Progenitor cell of endocrine pancreas (in vitro differentiated cells): Measurements from ENCODE around the gene GJD4. TPM values are rescaled to one million over a fixed set of nuclear protein-coding genes. Genes with fewer than 3 reads are reported as not detected.

Experiments used
- DNase-seq: peaks from one replicate; pipeline ENCODE4 v3.0.0; 2021; ENCODE audit warnings: low spot score; ENCODE audit not compliant: unreplicated experiment
- H3K27ac Mint-ChIP-seq: 2 replicates; pipeline ENCODE4 v1.8.0; 2021; ENCODE audit warnings: mild to moderate bottlenecking, moderate library complexity, mixed read lengths
- H3K27me3 Mint-ChIP-seq: 2 replicates; pipeline ENCODE4 v1.8.0; 2021; ENCODE audit warnings: mixed read lengths
- H3K36me3 Mint-ChIP-seq: 2 replicates; pipeline ENCODE4 v1.8.0; 2022; ENCODE audit warnings: mixed read lengths; ENCODE audit not compliant: insufficient read depth
- H3K4me1 Mint-ChIP-seq: 2 replicates; pipeline ENCODE4 v1.8.0; 2021; ENCODE audit warnings: low read depth, mixed read lengths
- H3K4me3 Mint-ChIP-seq: 2 replicates; pipeline ENCODE4 v1.8.0; 2021; ENCODE audit warnings: low read depth, mild to moderate bottlenecking, moderate library complexity, mixed read lengths
- H3K9me3 Mint-ChIP-seq: 2 replicates; pipeline ENCODE4 v1.8.0; 2021; ENCODE audit warnings: low read depth, mixed read lengths
- CTCF ChIP-seq: fragments of 200-600 bp; sonication (generic); IDR thresholded peaks from one replicate; pipeline ENCODE4 v1.5.0; 2021; ENCODE audit warnings: antibody characterized with exemption, mild to moderate bottlenecking; ENCODE audit not compliant: unreplicated experiment
- total RNA-seq: library from RNA; stranded (reverse); gene quantifications from 2 replicates; pipeline ENCODE4 v1.2.1, GENCODE V29; 2021

GJD4 gene
- total RNA-seq, 1 donor from 2014 or later, result 0.24 TPM

- Mint-ChIP-seq H3K36me3 (peaks cover 2% of the 10 kb centered on the region), H3K9me3 (peaks cover 6% of the 10 kb centered on the region), H3K27ac (no peak overlapping the region), H3K4me1 (peaks cover under 1% of the 10 kb centered on the region), H3K4me3 (no peak overlapping the region), H3K27me3 (peaks cover 9% of the 10 kb centered on the region)
- no peak for DNase-seq
- no peak for TF ChIP-seq CTCF
Measured at GRCh38 chr10:35607475-35608327, 2.6 kb downstream of the GJD4 start.

GRCh38 chr10:35608328-35608672 is 3.2 kb downstream of the GJD4 start:
- H3K9me3 Mint-ChIP-seq, result peaks cover 6% of the 10 kb centered on the region
- no peak for TF ChIP-seq CTCF
- DNase-seq, result no peak

GRCh38 chr10:35611750-35612149 is 6.6 kb downstream of the GJD4 start:
- no peak overlapping the region for H3K27ac Mint-ChIP-seq

More at GRCh38 chr10:35608328-35608672, 3.2 kb downstream of the GJD4 start:
- peaks cover 9% of the 10 kb centered on the region for H3K27me3 Mint-ChIP-seq
- H3K4me3 Mint-ChIP-seq, result no peak overlapping the region
- H3K36me3 Mint-ChIP-seq, result peaks cover 2% of the 10 kb centered on the region
- no peak overlapping the region for H3K27ac Mint-ChIP-seq
- peaks cover 2% of the 10 kb centered on the region for H3K4me1 Mint-ChIP-seq

GRCh38 chr10:35612385-35613106 is 7.4 kb downstream of the GJD4 start:
- no peak for TF ChIP-seq CTCF
- H3K36me3 Mint-ChIP-seq, result peaks cover 2% of the 10 kb centered on the region
- DNase-seq, result no peak
- H3K27me3 Mint-ChIP-seq, result peaks cover 7% of the 10 kb centered on the region
- no peak overlapping the region for H3K27ac Mint-ChIP-seq
- H3K4me3 Mint-ChIP-seq, result no peak overlapping the region
- H3K4me1 Mint-ChIP-seq, result peaks cover 2% of the 10 kb centered on the region
- H3K9me3 Mint-ChIP-seq, result peaks cover 6% of the 10 kb centered on the region

More at GRCh38 chr10:35611750-35612149, 6.6 kb downstream of the GJD4 start:
- TF ChIP-seq CTCF, result peak; percentile 8
- no peak for DNase-seq
- no peak overlapping the region for H3K4me3 Mint-ChIP-seq
- peaks cover 2% of the 10 kb centered on the region for H3K36me3 Mint-ChIP-seq
- H3K4me1 Mint-ChIP-seq, result peaks cover 2% of the 10 kb centered on the region
- peaks cover 6% of the 10 kb centered on the region for H3K9me3 Mint-ChIP-seq
- H3K27me3 Mint-ChIP-seq, result peaks cover 7% of the 10 kb centered on the region

GRCh38 chr10:35613107-35613440 is 7.9 kb downstream of the GJD4 start:
- peaks cover 2% of the 10 kb centered on the region for H3K36me3 Mint-ChIP-seq
- no peak for DNase-seq
- H3K27me3 Mint-ChIP-seq, result peaks cover 7% of the 10 kb centered on the region
- no peak overlapping the region for H3K27ac Mint-ChIP-seq
- H3K4me1 Mint-ChIP-seq, result peaks cover 2% of the 10 kb centered on the region
- H3K9me3 Mint-ChIP-seq, result peaks cover 6% of the 10 kb centered on the region
- no peak for TF ChIP-seq CTCF
- no peak overlapping the region for H3K4me3 Mint-ChIP-seq
